HL-60/S4 treated with retinoic acid at 250 ng/mL for 4 days and 3 days (cell line): ENCODE results near the gene CBFA2T3.
"Not testable (repeated sequence)": the region's sequence is repeated elsewhere in the genome, so short reads cannot be mapped to it uniquely, and the experiment has no call there.

Experiments used
- in situ Hi-C: fragments of 300-500 bp; cut with MboI; formaldehyde crosslinking; loops from 2 replicates; pipeline ENCODE4 v1.7.0; 2022; ENCODE audit warnings: low sequenced_read_pairs

The CBFA2T3 gene

GRCh38 chr16:88896238-88897070 lies 80.6 kb downstream of the CBFA2T3 start:
- in situ Hi-C loops = no loop called here

GRCh38 chr16:88895335-88895734 lies 81.7 kb downstream of the CBFA2T3 start:
- in situ Hi-C loops = no loop called here

GRCh38 chr16:88894681-88895300 lies 82.2 kb downstream of the CBFA2T3 start:
- in situ Hi-C loops = no loop called here

GRCh38 chr16:88894266-88894665 lies 82.7 kb downstream of the CBFA2T3 start:
- in situ Hi-C loops = not testable (repeated sequence)

- in situ Hi-C loops = no loop called here
These were observed 83.7 kb downstream of the CBFA2T3 start for GRCh38 chr16:88893127-88893968.

GRCh38 chr16:88892065-88892464 lies 84.9 kb downstream of the CBFA2T3 start:
- in situ Hi-C loops = no loop called here

- in situ Hi-C loops = no loop called here
These were observed 85.9 kb downstream of the CBFA2T3 start for GRCh38 chr16:88891083-88891482.

- in situ Hi-C loops = not testable (repeated sequence)
These were observed 87.2 kb downstream of the CBFA2T3 start for GRCh38 chr16:88889702-88890352.

GRCh38 chr16:88888461-88889387 lies 88.3 kb downstream of the CBFA2T3 start:
- in situ Hi-C loops = no loop called here

GRCh38 chr16:88888057-88888456 lies 89.0 kb downstream of the CBFA2T3 start:
- in situ Hi-C loops = no loop called here

GRCh38 chr16:88886845-88887521 lies 90.0 kb downstream of the CBFA2T3 start:
- in situ Hi-C loops = no loop called here

- in situ Hi-C loops = no loop called here
These were observed 90.6 kb downstream of the CBFA2T3 start for GRCh38 chr16:88886420-88886844.

- in situ Hi-C loops = no loop called here
These were observed 91.2 kb downstream of the CBFA2T3 start for GRCh38 chr16:88885693-88886280.

GRCh38 chr16:88884569-88885271 lies 92.3 kb downstream of the CBFA2T3 start:
- in situ Hi-C loops = no loop called here

- in situ Hi-C loops = no loop called here
These were observed 93.1 kb downstream of the CBFA2T3 start for GRCh38 chr16:88883946-88884345.

- in situ Hi-C loops = no loop called here
These were observed 93.7 kb downstream of the CBFA2T3 start for GRCh38 chr16:88883117-88883895.

- in situ Hi-C loops = no loop called here
These were observed 94.5 kb downstream of the CBFA2T3 start for GRCh38 chr16:88882358-88883030.
